Colonic mucosa (tissue), 4 donors: Measurements from ENCODE around the gene PTMA. TPM values are rescaled to one million over a fixed set of nuclear protein-coding genes. Genes with fewer than 3 reads are reported as not detected.
A peak's percentile ranks its signal among the peaks of the same experiment; 100 is the strongest.
"Not testable (repeated sequence)": the region's sequence is repeated elsewhere in the genome, so short reads cannot be mapped to it uniquely, and the experiment has no call there.

Source experiments
- DNase-seq: peaks from one replicate; pipeline ENCODE4 v3.0.0-alpha.2; 2020
- H3K27ac ChIP-seq: fragments of 200-600 bp; one replicate; pipeline ENCODE4 v1.8.0; 2021
- H3K27me3 ChIP-seq: fragments of 200-600 bp; one replicate; pipeline ENCODE4 v1.8.0; 2021
- H3K36me3 ChIP-seq: fragments of 200-600 bp; one replicate; pipeline ENCODE4 v1.8.0; 2021
- H3K4me1 ChIP-seq: fragments of 200-600 bp; one replicate; pipeline ENCODE4 v1.8.0; 2021; ENCODE audit warnings: mild to moderate bottlenecking
- H3K4me3 ChIP-seq: fragments of 200-600 bp; one replicate; pipeline ENCODE4 v1.8.0; 2021
- H3K9ac ChIP-seq, 2 donors: one replicate each; pipeline ENCODE4 v1.7.0; 2013; ENCODE audit warnings: control low read depth in 2 of 2, low read depth in 2 of 2, low read length in 2 of 2
- H3K9me3 ChIP-seq: fragments of 200-600 bp; one replicate; pipeline ENCODE4 v1.8.0; 2021
- intact Hi-C: fragments of 100-400 bp; cut with DNase I; formaldehyde crosslinking; loops from one replicate; pipeline ENCODE4 v1.14.1; 2022
- total RNA-seq, 2 donors: library from RNA; stranded (reverse); fragmentation: NEBNext Ultra II Directional in 1 of 2; extraction: Animal tissue kit (Norgen Biotek cat#: 25700) in 1 of 2; gene quantifications; one replicate each; pipeline ENCODE4 v1.2.1, GENCODE V29; 2021
- TF ChIP-seq, protein P1 (sequence below): fragments of 200-600 bp; IDR thresholded peaks from one replicate; pipeline ENCODE4 v1.8.0; 2022; ENCODE audit warnings: antibody characterized with exemption, mild to moderate bottlenecking
- donor health status: healthy.
- donor health status: DM: no; HTN: no; CAD: no.
- donor health status: DM: no; HTN: no; CAD: no.

PTMA gene
- total RNA-seq, 2 donors from 2014 or later, result 1,195 to 1,836 TPM

DNA sequence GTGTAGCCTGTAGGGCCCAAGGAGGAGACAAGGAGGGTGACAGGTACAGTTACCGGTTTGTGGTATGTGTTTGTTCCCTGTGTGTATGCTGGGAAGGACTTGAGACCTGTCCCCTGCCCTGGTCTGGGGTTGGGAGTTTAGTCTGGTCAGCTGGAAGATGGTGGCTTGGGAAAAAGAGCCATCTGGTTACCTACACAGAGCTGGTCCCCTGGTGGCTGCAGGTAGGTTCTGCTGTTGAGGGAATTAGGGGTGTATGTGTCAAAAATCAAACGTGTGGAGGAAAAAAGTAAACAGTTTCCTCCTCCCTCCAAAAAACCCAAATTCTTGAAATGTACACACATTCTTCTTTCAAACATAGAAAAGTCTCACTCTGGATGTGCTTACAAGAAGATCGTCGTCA, 24.3 kb downstream of the PTMA start:
- DNase-seq, result no peak
- Histone ChIP-seq H3K9ac (no peak overlapping the region), H3K4me1 (no peaks in the 10 kb centered on the region), H3K4me3 (no peak overlapping the region), H3K27ac (no peak overlapping the region), H3K9me3 (no peaks in the 10 kb centered on the region), H3K27me3 (no peaks in the 10 kb centered on the region), H3K36me3 (no peaks in the 10 kb centered on the region)
- intact Hi-C loops, result no loop called here
- TF ChIP-seq, protein P1, sequence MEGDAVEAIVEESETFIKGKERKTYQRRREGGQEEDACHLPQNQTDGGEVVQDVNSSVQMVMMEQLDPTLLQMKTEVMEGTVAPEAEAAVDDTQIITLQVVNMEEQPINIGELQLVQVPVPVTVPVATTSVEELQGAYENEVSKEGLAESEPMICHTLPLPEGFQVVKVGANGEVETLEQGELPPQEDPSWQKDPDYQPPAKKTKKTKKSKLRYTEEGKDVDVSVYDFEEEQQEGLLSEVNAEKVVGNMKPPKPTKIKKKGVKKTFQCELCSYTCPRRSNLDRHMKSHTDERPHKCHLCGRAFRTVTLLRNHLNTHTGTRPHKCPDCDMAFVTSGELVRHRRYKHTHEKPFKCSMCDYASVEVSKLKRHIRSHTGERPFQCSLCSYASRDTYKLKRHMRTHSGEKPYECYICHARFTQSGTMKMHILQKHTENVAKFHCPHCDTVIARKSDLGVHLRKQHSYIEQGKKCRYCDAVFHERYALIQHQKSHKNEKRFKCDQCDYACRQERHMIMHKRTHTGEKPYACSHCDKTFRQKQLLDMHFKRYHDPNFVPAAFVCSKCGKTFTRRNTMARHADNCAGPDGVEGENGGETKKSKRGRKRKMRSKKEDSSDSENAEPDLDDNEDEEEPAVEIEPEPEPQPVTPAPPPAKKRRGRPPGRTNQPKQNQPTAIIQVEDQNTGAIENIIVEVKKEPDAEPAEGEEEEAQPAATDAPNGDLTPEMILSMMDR, result no peak

DNA sequence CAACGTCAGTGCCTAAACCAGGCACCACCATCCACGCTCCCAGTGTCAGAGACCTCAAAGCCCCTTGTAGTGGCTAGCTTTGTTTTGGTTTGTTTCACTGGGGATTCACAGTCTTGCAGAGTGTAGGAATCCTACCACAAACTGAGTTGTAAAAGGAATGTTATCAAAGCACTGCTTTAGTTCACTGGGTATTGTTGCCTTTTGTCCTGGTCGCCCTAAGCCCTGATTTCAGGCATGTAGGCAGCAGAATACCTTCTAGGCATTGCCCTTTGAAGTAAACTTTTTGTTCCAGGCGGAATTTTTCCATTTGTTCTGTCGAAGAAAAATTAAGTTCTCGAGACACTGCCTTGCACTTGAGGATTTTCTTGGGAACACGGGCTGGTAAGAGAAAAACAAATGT, 29.4 kb downstream of the PTMA start:
- Histone ChIP-seq H3K9ac (no peak overlapping the region), H3K4me3 (no peak overlapping the region), H3K27ac (no peak overlapping the region), H3K27me3 (no peaks in the 10 kb centered on the region), H3K9me3 (no peaks in the 10 kb centered on the region), H3K36me3 (no peaks in the 10 kb centered on the region), H3K4me1 (no peaks in the 10 kb centered on the region)
- DNase-seq, result no peak
- intact Hi-C loops, result no loop called here
- TF ChIP-seq, protein P1, result no peak

DNA sequence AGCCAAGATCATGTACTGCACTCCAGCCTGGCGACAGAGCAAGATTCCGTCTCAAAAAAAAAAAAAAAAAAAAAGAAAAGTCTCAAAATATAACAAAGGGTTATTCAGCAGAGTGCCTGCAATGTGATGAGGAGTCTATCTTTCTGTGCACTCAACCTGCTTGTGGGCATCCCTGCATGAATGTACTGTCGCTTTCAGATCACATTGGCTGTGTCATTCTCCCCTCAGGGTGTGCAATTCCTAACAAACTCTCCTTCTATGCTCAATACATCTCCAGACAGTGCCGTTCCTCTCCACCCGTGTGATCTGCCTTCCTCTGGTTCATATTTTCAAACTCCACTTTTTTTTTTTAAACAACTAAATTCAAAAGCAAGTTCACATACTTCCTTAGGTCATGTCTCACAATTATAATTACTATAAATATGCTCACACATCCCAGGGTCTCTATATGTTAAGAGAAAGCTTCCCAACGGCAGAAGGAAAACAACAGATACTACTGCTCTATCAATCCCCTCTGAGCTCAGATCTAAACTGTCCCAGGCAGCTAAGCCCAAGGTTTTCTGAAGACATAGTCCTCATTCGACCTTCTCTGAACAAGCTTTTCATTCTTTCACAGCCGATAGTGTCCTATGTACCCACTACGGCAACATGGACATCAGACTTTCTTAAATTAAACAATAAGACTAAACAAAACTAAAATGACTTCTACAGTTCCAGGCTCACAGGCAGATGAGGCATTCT, 35.2 kb downstream of the PTMA start:
- no peaks in the 10 kb centered on the region for H3K4me1 ChIP-seq
- no peaks in the 10 kb centered on the region for H3K27me3 ChIP-seq
- H3K9ac ChIP-seq, result no peak overlapping the region
- H3K27ac ChIP-seq, result no peak overlapping the region
- H3K4me3 ChIP-seq, result no peak overlapping the region
- DNase-seq, result no peak
- TF ChIP-seq, protein P1, result no peak
- no peaks in the 10 kb centered on the region for H3K9me3 ChIP-seq
- intact Hi-C loops, result no loop called here
- no peaks in the 10 kb centered on the region for H3K36me3 ChIP-seq

DNA sequence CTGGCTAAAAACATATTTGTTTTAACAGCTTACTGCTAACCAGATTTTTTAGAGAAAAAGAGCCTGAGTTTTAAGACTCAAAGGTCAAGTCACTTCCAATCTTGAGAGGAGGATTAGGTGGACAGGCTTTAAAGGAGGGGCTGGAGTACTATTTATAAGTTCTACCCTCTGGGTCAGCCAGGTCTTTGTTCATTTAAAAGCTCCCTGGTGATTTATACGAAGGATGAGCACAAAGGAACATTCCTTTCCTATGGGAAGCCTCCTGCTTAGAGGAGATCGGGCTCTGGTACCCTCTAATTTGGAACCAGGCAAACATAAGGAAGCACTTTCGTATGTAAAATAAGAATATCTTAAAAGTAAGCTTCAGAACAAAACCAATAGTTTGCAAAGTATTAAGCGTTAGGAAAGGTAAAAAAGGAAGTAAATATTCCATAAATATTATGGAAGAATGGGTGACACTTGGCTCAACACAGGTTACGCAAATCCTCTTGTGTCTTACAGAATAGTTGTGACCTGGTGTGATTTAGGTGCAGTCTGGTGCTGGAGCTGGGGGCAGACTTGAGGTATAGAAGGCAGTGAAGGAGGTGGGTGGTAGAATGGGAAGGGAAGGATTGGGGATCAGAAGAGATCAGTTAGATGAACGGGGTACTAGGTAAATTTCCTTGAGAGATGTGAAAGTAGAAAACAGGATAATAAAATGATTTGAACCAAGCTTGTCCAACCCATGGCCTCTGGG, 37.1 kb downstream of the PTMA start:
- intact Hi-C loops, result no loop called here
- Histone ChIP-seq H3K4me1 (no peaks in the 10 kb centered on the region), H3K9me3 (no peaks in the 10 kb centered on the region), H3K27ac (no peak overlapping the region), H3K27me3 (no peaks in the 10 kb centered on the region), H3K36me3 (no peaks in the 10 kb centered on the region), H3K4me3 (no peak overlapping the region), H3K9ac (no peak overlapping the region)
- TF ChIP-seq, protein P1, result no peak
- DNase-seq, result no peak

DNA sequence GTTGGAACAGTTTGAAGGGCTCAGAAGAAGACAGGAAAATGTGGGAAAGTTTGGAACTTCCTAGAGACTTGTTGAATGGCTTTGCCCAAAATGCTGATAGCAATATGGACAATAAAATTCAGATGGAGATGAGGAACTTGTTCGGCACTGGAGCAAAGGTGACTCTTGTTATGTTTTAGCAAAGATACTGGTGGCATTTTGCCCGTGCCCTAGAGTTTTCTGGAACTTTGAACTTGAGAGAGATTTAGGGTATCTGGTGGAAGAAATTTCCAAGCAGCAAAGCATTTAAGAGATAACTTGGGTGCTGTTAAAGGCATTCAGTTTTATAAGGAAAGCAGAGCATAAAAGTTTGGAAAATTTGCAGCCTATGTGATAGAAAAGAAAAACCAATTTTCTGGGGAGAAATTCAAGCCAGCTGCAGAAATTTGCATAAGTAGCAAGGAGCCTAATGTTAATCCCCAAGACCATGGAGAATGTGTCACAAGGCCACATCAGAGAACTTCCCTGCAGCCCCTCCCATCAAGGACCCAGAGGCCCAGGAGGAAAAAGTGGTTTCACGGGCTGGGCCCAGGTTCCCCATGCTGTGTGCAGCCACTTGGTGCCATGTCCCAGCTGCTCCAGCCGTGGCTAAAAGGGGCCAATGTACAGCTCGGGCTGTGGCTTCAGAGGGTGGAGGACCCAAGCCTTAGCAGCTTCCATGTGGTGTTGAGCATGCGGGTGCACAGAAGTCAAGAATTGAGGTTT, 40.0 kb downstream of the PTMA start:
- H3K9ac ChIP-seq, H3K4me3 ChIP-seq, H3K4me1 ChIP-seq, intact Hi-C loops, H3K9me3 ChIP-seq, H3K27ac ChIP-seq, H3K27me3 ChIP-seq, H3K36me3 ChIP-seq: not testable (repeated sequence)
- peak; percentile 23 for DNase-seq

DNA sequence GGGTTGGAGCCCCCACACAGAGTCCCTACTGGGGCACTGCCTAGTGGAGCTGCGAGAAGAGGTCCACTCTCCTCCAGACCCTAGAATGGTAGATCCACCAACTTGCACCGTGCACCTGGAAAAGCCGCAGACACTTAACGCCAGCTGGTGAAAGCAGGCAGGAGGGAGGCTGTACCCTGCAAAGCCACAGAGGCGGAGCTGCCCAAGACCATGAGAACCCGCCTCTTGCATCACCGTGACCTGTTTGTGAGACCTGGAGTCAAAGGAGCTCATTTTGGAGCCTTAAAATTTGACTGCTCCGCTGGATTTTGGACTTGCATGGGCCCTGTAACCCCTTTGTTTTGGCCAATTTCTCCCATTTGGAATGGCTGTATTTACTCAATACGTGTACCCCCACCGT, 40.7 kb downstream of the PTMA start:
- H3K27me3 ChIP-seq, H3K4me3 ChIP-seq, H3K36me3 ChIP-seq, H3K4me1 ChIP-seq, DNase-seq, intact Hi-C loops, H3K27ac ChIP-seq, H3K9ac ChIP-seq, H3K9me3 ChIP-seq: not testable (repeated sequence)
